Tibial nerve (tissue), 4 donors: ENCODE results near the gene HMGB2. TPM values are rescaled to one million over a fixed set of nuclear protein-coding genes. Genes with fewer than 3 reads are reported as not detected.
A peak's percentile ranks its signal among the peaks of the same experiment; 100 is the strongest.

Experiments
- DNase-seq, 2 donors: peaks; one replicate each; pipeline ENCODE4 v3.0.0-alpha.2; 2019; ENCODE audit warnings: low spot score in 2 of 2
- H3K27ac ChIP-seq, 4 donors: fragments of 200-600 bp; sonication (generic) in 3 of 4; one replicate each; pipeline ENCODE4 v1.5.1; 2017 to 2019; ENCODE audit warnings: mild to moderate bottlenecking in 1 of 4
- H3K27me3 ChIP-seq, 2 donors: fragments of 200-600 bp; sonication (generic) in 1 of 2; one replicate each; pipeline versions ENCODE4 v1.5.1 to v1.6.0; 2017 to 2019
- H3K36me3 ChIP-seq, 3 donors: fragments of 200-600 bp; sonication (generic); one replicate each; pipeline ENCODE4 v1.5.1; 2018 to 2019
- H3K4me1 ChIP-seq, 4 donors: fragments of 200-600 bp; sonication (generic) in 3 of 4; one replicate each; pipeline ENCODE4 v1.5.1; 2017 to 2019
- H3K4me3 ChIP-seq, 4 donors: fragments of 200-600 bp; sonication (generic) in 3 of 4; one replicate each; pipeline ENCODE4 v1.5.1; 2017 to 2019; ENCODE audit warnings: mild to moderate bottlenecking in 1 of 4, moderate library complexity in 1 of 4
- H3K9me3 ChIP-seq, 4 donors: fragments of 200-600 bp; sonication (generic) in 3 of 4; one replicate each; pipeline ENCODE4 v1.5.1; 2017 to 2019
- EP300 ChIP-seq, 2 donors: sonication (generic); formaldehyde crosslinking; IDR thresholded peaks; one replicate each; pipeline ENCODE4 v1.6.1; 2017; ENCODE audit warnings: antibody characterized with exemption in 2 of 2, mild to moderate bottlenecking in 1 of 2
- POLR2A ChIP-seq, 2 donors: fragments of 450-650 bp; IDR thresholded peaks; one replicate each; pipeline ENCODE4 v1.6.1; 2017; ENCODE audit warnings: antibody characterized with exemption in 2 of 2, mild to moderate bottlenecking in 2 of 2, moderate library complexity in 2 of 2
- WGBS, 2 donors: methylation state at CpG; one replicate each; pipeline ENCODE4 v1.1.5; 2018; 5-methylcytosine and 5-hydroxymethylcytosine counted together
- total RNA-seq, 4 donors: library from RNA; depleted of rRNA; stranded (reverse); fragments of >200 nt; gene quantifications; one replicate each; pipeline ENCODE4 v1.1.0, GENCODE V29; 2016
- TF ChIP-seq, protein P1 (sequence below), 5 experiments: fragments of 200-600 bp in 3 of 5; fragments of 450-650 bp in 2 of 5; sonication (generic) in 3 of 5; IDR thresholded peaks; one replicate each; pipeline ENCODE4 v1.5.1; 2016 to 2019; ENCODE audit warnings: antibody characterized with exemption in 5 of 5, mild to moderate bottlenecking in 3 of 5, moderate library complexity in 2 of 5

HMGB2 gene
- total RNA-seq, 4 donors from 2014 or later: 63.3 to 83.4 (median 72.4) TPM

DNA sequence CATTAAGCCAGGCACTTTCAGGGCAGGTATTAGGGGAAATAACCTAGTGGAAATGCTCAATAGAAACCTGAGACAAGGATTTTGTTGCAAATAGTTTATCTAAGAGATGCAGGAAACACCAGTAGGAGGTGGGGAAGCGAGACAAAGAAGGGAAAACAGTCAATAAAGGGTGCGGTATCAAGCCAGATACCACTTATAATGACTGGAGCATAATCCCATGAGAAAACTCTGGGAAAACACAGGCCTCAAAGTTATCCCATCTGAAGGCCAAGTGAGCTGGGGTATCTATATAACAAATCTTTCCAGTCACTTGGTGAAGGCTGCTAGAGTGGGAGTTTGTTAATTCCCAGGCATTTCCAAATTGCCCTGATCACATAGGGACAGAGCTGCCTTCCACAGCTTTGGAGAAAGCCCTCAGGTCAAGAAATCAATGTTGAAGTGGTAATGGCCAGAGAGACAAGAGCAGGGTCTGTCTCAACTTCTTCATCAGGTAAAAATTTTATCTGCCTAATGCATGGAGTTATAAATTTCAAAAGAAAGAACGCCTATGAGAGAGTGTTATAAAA is 9.8 kb upstream of the HMGB2 start:
- peaks cover 0 to 5% (median 0%) of the 10 kb centered on the region in 3 donors for H3K36me3 ChIP-seq
- WGBS, 2 donors: 81 to 89% methylated on average over 3 of the region's 3 CpGs
- no peaks in the 10 kb centered on the region for H3K9me3 ChIP-seq
- H3K4me3 ChIP-seq: no peak overlapping the region
- no peaks in the 10 kb centered on the region for H3K4me1 ChIP-seq
- no peak overlapping the region for H3K27ac ChIP-seq
- no peaks in the 10 kb centered on the region for H3K27me3 ChIP-seq
- TF ChIP-seq POLR2A (IDR thresholded peaks at IDR 0.05) (no peak), EP300 (IDR thresholded peaks at IDR 0.05) (no peak)
- TF ChIP-seq, protein P1, sequence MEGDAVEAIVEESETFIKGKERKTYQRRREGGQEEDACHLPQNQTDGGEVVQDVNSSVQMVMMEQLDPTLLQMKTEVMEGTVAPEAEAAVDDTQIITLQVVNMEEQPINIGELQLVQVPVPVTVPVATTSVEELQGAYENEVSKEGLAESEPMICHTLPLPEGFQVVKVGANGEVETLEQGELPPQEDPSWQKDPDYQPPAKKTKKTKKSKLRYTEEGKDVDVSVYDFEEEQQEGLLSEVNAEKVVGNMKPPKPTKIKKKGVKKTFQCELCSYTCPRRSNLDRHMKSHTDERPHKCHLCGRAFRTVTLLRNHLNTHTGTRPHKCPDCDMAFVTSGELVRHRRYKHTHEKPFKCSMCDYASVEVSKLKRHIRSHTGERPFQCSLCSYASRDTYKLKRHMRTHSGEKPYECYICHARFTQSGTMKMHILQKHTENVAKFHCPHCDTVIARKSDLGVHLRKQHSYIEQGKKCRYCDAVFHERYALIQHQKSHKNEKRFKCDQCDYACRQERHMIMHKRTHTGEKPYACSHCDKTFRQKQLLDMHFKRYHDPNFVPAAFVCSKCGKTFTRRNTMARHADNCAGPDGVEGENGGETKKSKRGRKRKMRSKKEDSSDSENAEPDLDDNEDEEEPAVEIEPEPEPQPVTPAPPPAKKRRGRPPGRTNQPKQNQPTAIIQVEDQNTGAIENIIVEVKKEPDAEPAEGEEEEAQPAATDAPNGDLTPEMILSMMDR (IDR thresholded peaks at IDR 0.05): no peak
- DNase-seq: no peak

DNA sequence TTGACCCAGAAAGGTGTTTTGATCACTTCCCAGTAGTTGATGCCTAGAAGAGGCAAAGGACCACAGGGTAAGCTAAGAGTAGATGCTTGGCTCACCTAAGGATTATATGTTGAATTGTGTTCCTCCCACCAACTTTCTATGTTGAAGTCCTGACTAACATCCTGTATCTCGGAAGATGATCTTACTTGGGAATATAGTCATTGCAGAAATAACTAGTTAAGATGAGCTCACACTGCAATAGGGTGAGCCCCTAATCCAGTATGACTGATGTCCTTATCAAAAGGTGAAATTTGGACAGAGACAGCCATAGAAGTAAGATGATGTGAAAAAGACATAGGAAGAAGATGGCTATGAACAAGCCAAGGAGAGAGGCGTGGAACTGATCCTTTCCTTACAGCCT is 3.3 kb upstream of the HMGB2 start:
- TF ChIP-seq EP300 (IDR thresholded peaks at IDR 0.05) (no peak), POLR2A (IDR thresholded peaks at IDR 0.05) (no peak)
- TF ChIP-seq, protein P1 (IDR thresholded peaks at IDR 0.05): no peak
- H3K9me3 ChIP-seq: no peaks in the 10 kb centered on the region
- H3K4me3 ChIP-seq: no peak overlapping the region
- no peaks in the 10 kb centered on the region for H3K27me3 ChIP-seq
- peaks cover 0 to 14% (median 4%) of the 10 kb centered on the region in 4 donors for H3K4me1 ChIP-seq
- peaks cover 0 to 5% (median 0%) of the 10 kb centered on the region in 3 donors for H3K36me3 ChIP-seq
- no peak for DNase-seq
- 98% methylated on average over 2 of the region's 2 CpGs for WGBS, 2 donors
- no peak overlapping the region for H3K27ac ChIP-seq

DNA sequence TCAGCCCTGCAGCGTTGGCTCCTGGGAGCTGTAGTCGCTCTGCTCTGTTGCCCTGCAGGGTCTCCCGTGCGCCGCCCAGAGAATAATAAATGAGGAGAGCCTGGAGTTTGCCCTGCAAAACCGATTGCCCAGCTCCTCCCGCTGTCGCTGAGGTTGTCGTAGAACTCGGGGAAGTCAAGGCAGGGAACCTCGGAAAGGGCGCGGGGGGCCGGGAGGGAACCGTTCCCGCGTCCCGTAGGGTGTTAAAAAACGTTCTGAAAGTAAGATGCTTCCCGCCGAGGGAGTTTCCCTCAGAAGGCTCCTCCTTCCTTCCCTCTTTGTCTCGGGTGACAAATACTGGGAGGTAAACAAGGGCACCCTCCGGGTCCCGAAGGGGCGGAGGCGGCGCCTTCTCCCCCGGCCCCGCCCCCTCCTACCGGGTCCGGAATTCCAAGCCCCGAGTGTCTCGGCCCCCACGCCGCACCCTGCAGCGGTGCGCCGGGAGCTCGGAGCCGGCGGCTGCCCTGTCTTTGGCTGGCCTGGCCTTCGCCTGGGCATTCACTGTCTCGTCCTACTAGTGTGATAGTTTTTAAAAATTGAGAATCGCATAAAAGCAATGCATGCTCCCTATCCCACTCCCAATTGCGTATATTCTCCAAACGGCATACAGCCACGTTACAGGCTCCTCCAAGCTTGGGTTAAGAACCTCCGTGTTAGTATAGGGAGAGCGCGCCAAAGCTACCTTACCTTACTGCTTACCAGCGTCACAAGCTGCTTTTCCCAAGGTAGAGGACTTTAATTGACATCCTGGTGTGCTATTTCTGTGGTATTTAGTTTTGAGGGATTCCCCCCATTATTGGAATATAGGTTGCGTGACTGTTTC is 964 bp upstream of the HMGB2 start:
- Histone ChIP-seq H3K27ac (peak overlapping the region; percentile 60 to 100 (median 86)), H3K27me3 (no peaks in the 10 kb centered on the region), H3K4me1 (peaks cover 0 to 38% (median 9%) of the 10 kb centered on the region in 4 donors), H3K36me3 (peaks cover 0 to 17% (median 0%) of the 10 kb centered on the region in 3 donors), H3K9me3 (no peaks in the 10 kb centered on the region), H3K4me3 (peak overlapping the region; percentile 69 to 97 (median 94))
- peak in 1 of 2 donors; percentile 26 for DNase-seq
- TF ChIP-seq EP300 (IDR thresholded peaks at IDR 0.05) (peak in 1 of 2 donors; percentile 33), POLR2A (IDR thresholded peaks at IDR 0.05) (peak in 1 of 2 donors; percentile 21)
- TF ChIP-seq, protein P1 (IDR thresholded peaks at IDR 0.05): no peak
- WGBS, 2 donors: 3 to 4% methylated on average over 41 to 49 of the region's 52 CpGs

DNA sequence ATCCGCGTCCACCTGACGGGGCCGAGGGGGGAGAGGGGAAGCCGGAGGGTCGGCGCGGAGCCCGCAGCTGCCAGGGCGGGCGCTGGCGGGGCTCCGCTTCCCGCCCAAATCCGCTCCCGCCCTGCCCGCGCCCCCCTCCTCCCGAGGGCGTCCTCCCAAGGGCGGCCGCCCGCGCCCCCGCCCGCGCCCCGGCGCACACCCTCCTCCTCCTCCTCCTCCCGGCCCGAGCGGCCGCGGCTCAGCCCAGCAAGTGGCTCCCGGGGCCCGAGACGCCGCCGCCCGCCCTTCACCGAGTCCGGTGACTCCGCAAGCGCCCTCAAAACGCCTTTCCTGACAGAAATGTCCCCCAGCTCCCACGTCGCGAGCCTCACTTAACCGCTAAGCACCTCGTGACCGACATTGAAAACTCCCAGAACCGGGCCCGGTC is 487 bp downstream of the HMGB2 start:
- WGBS, 2 donors: 0 to 7% methylated on average over 11 to 15 of the region's 53 CpGs
- DNase-seq: peak; percentile 19 to 22
- Histone ChIP-seq H3K4me3 (peak overlapping the region; percentile 94 to 97 (median 96)), H3K4me1 (peaks cover 0 to 38% (median 9%) of the 10 kb centered on the region in 4 donors), H3K36me3 (peaks cover 0 to 30% (median 0%) of the 10 kb centered on the region in 3 donors), H3K27me3 (no peaks in the 10 kb centered on the region), H3K27ac (peak overlapping the region; percentile 100), H3K9me3 (no peaks in the 10 kb centered on the region)
- TF ChIP-seq, protein P1 (IDR thresholded peaks at IDR 0.05): no peak
- TF ChIP-seq EP300 (IDR thresholded peaks at IDR 0.05): no peak
- TF ChIP-seq POLR2A (IDR thresholded peaks at IDR 0.05): no peak
